Fibroblast of lung (primary cell): ENCODE results near the gene IRF7. TPM values are rescaled to one million over a fixed set of nuclear protein-coding genes. Genes with fewer than 3 reads are reported as not detected.

Experiments used
- DNase-seq, 2 donors: peaks; one replicate each; pipeline versions ENCODE4 v3.0.0 to v3.0.0-alpha.2; 2010; ENCODE audit warnings: low read depth in 2 of 2
- H2AFZ ChIP-seq: 2 replicates; pipeline ENCODE4 v1.5.1; 2012; ENCODE audit warnings: low read length, control low read depth, inconsistent platforms
- H3K27ac ChIP-seq: 2 replicates; pipeline ENCODE4 v1.5.1; 2011; ENCODE audit warnings: low read length, control low read depth; ENCODE audit not compliant: insufficient read depth
- H3K27me3 ChIP-seq: 2 replicates; pipeline ENCODE4 v1.5.1; 2011; ENCODE audit warnings: mild to moderate bottlenecking, low read length; ENCODE audit not compliant: control insufficient read depth, insufficient read depth
- H3K36me3 ChIP-seq: 2 replicates; pipeline ENCODE4 v1.5.1; 2011; ENCODE audit warnings: low read length; ENCODE audit not compliant: control insufficient read depth, insufficient read depth
- H3K4me1 ChIP-seq: 2 replicates; pipeline ENCODE4 v1.5.1; 2011; ENCODE audit warnings: low read length; ENCODE audit not compliant: control insufficient read depth, insufficient read depth; ENCODE audit errors: extremely low read depth
- H3K4me2 ChIP-seq: 2 replicates; pipeline ENCODE4 v1.5.1; 2011; ENCODE audit warnings: low read length, control low read depth; ENCODE audit not compliant: insufficient read depth; ENCODE audit errors: extremely low read depth
- H3K4me3 ChIP-seq, 4 experiments: fragments of 200-600 bp in 1 of 4; sonication (generic) in 1 of 4; replicated peaks in 1 of 4; 2 replicates each; pipeline ENCODE4 v1.5.1; 2011 to 2016; ENCODE audit warnings: low read length in 4 of 4, low read depth in 3 of 4, mild to moderate bottlenecking in 3 of 4, control low read depth in 2 of 4, inconsistent platforms in 1 of 4, mixed read lengths in 1 of 4; ENCODE audit not compliant: insufficient read depth in 1 of 4; ENCODE audit errors: control extremely low read depth in 1 of 4
- H3K79me2 ChIP-seq: 2 replicates; pipeline ENCODE4 v1.5.1; 2012; ENCODE audit warnings: mild to moderate bottlenecking, low read length, inconsistent platforms; ENCODE audit not compliant: control insufficient read depth, insufficient read depth
- H3K9ac ChIP-seq: 2 replicates; pipeline ENCODE4 v1.5.1; 2011; ENCODE audit warnings: mild to moderate bottlenecking, low read length, control low read depth; ENCODE audit not compliant: insufficient read depth
- H3K9me3 ChIP-seq: 2 replicates; pipeline ENCODE4 v1.5.1; 2012; ENCODE audit warnings: low read depth, low read length; ENCODE audit not compliant: control insufficient read depth, insufficient read depth
- H4K20me1 ChIP-seq: 2 replicates; pipeline ENCODE4 v1.5.1; 2011; ENCODE audit warnings: low read length; ENCODE audit not compliant: control insufficient read depth, insufficient read depth; ENCODE audit errors: extremely low read depth
- CTCF ChIP-seq, 2 donors: IDR thresholded peaks in 1 of 2; conservative IDR thresholded peaks in 1 of 2; 1 replicate in 1 of 2; 2 replicates in 1 of 2; pipeline ENCODE4 v1.5.1; 2011 to 2012; ENCODE audit warnings: low read length in 2 of 2, control low read depth in 1 of 2, inconsistent platforms in 1 of 2, low read depth in 1 of 2, mild to moderate bottlenecking in 1 of 2
- EZH2 ChIP-seq: IDR thresholded peaks from 2 replicates; pipeline ENCODE4 v1.5.1; 2012; ENCODE audit warnings: low read length, control low read depth, mild to moderate bottlenecking; ENCODE audit errors: missing control alignments
- polyA plus RNA-seq, 2 donors: library from polyadenylated mRNA; depleted of rRNA in 1 of 2; stranded (reverse) in 1 of 2; unstranded in 1 of 2; fragments of >200 nt; gene quantifications; 2 replicates each; pipeline ENCODE4 v1.2.1, GENCODE V29; 2011 to 2012; ENCODE audit warnings: missing spikeins in 1 of 2
- total RNA-seq: library from RNA; depleted of rRNA; stranded (reverse); fragments of >200 nt; gene quantifications from 2 replicates; pipeline ENCODE4 v1.2.1, GENCODE V29; 2014

The IRF7 gene
- total and polyA plus RNA-seq, 2 donors (not counting 1 experiment from before 2014, with no cell fraction given): 1.6 to 9.1 TPM

DNA sequence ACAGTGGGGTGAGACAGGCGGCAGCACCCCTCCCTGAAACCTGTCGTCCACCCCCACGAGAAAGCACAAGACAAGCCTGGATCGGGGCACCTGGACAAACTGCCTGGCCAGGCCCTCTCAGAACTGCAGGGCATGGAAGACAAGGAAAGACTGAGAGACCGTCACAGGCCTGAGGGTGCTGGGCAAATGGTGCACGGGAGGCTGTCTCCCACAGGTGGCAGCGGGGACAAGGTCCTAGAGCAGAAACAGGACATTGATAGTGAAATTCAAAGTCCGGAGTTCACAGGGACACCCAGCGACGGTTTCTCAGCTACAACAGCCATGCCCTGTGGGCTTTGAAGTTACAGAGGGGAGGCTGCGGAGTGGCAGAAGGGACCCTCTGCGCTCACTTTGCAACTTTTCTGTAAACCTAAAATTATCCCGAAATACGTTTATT, 42.0 kb upstream of the IRF7 start:
- peaks cover 3% of the 10 kb centered on the region for H3K79me2 ChIP-seq
- H3K4me3 ChIP-seq: no peak overlapping the region
- H3K4me1 ChIP-seq: no peaks in the 10 kb centered on the region
- no peaks in the 10 kb centered on the region for H4K20me1 ChIP-seq
- no peak overlapping the region for H2AFZ ChIP-seq
- H3K4me2 ChIP-seq: no peak overlapping the region
- peaks cover 6% of the 10 kb centered on the region for H3K36me3 ChIP-seq
- no peaks in the 10 kb centered on the region for H3K27me3 ChIP-seq
- no peaks in the 10 kb centered on the region for H3K9me3 ChIP-seq
- H3K9ac ChIP-seq: no peak overlapping the region
- H3K27ac ChIP-seq: no peak overlapping the region
- DNase-seq: no peak
- TF ChIP-seq EZH2: no peak
- TF ChIP-seq CTCF (conservative IDR thresholded peaks at IDR 0.05 in 1 of 2, IDR thresholded peaks at IDR 0.05 in 1 of 2; ENCODE audit: low read depth in 1 of 2, low read length in 2 of 2): no peak

DNA sequence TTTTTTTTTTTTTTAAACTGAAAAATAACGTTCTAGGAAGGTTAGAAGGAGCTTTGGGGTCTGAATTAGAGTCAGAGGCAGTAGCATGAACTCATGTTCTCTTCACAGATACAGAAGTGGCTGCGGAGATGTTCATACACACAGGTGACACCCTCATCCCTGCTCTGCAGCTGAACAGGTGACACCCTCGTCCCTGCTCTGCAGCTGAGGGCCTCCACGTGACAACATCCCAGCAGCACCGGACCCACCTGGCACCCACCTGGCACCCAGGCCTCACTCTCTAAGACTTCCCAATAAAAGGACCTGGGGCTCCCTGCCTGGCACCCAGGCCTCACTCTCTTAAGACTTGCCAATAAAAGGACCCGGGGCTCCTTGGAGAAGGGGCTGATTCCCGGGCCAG, 41.1 kb upstream of the IRF7 start:
- DNase-seq: no peak
- Histone ChIP-seq H3K9ac (no peak overlapping the region), H3K27me3 (no peaks in the 10 kb centered on the region), H3K4me2 (no peak overlapping the region), H4K20me1 (no peaks in the 10 kb centered on the region), H3K9me3 (no peaks in the 10 kb centered on the region), H3K27ac (no peak overlapping the region), H2AFZ (no peak overlapping the region), H3K4me3 (no peak overlapping the region), H3K79me2 (no peaks in the 10 kb centered on the region), H3K4me1 (no peaks in the 10 kb centered on the region), H3K36me3 (peaks cover 6% of the 10 kb centered on the region)
- TF ChIP-seq EZH2 (no peak), CTCF (conservative IDR thresholded peaks at IDR 0.05 in 1 of 2, IDR thresholded peaks at IDR 0.05 in 1 of 2; ENCODE audit: low read depth in 1 of 2, low read length in 2 of 2) (no peak)

DNA sequence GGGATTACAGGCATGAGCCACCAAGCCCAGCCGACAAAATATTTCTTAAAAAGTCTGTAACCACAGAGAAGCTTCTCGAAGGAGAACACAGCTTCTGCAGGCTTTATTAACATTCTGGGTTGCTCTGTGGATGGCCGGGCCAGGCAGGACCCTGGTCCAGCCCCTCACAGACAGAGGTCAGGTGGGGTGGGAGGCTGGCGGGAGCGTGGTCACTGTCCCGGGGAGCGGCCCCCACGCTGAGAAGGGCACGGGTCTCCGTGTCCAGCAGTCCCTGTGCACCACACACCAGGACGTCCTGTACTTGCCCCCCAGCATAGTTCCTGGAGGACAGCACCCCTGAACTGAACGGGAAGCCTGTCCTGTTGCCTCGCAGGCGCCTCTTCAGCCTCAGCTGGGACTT, 40.7 kb upstream of the IRF7 start:
- no peak overlapping the region for H3K27ac ChIP-seq
- H3K4me2 ChIP-seq: no peak overlapping the region
- H3K4me3 ChIP-seq: no peak overlapping the region
- H3K4me1 ChIP-seq: no peaks in the 10 kb centered on the region
- H3K79me2 ChIP-seq: no peaks in the 10 kb centered on the region
- H3K36me3 ChIP-seq: peaks cover 6% of the 10 kb centered on the region
- TF ChIP-seq EZH2 (no peak), CTCF (conservative IDR thresholded peaks at IDR 0.05 in 1 of 2, IDR thresholded peaks at IDR 0.05 in 1 of 2; ENCODE audit: low read depth in 1 of 2, low read length in 2 of 2) (no peak)
- H2AFZ ChIP-seq: no peak overlapping the region
- no peaks in the 10 kb centered on the region for H3K27me3 ChIP-seq
- DNase-seq: no peak
- H3K9me3 ChIP-seq: no peaks in the 10 kb centered on the region
- no peaks in the 10 kb centered on the region for H4K20me1 ChIP-seq
- H3K9ac ChIP-seq: no peak overlapping the region
